ENCODE data around the gene SAMD10. TPM values are rescaled to one million over a fixed set of nuclear protein-coding genes. Genes with fewer than 3 reads are reported as not detected.

SAMD10 gene
- total and polyA plus RNA-seq, 4 experiments from 2014 or later, result 7.4 to 13.0 (median 8.6) TPM

DNA sequence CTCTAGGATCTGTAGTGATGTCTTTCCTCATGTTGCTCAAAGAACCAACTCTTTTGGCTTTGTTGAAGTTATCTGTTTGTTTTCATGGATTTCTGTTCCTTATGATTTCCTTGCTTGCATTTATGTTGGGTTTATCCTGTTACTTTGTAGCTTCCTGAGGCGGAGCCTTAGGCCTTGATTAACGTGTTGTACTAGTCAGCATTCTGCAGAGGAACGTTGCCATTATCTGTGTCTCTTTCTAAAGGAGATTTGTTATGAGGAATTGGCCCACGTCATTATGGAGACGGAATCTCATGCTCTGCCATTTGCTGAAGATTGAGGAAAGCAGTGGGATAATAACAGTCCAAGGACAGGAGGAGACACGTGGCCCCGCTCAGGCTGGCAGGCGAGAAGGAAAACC lies 53.1 kb downstream of the SAMD10 start:
- CTCF ChIA-PET (ENCODE audit: partially characterized antibody), result interaction anchor here (1.1 kb wide), 1 partner anchor 11 kb away, joined by 6 read pairs; no protein-coding TSS in a partner anchor

DNA sequence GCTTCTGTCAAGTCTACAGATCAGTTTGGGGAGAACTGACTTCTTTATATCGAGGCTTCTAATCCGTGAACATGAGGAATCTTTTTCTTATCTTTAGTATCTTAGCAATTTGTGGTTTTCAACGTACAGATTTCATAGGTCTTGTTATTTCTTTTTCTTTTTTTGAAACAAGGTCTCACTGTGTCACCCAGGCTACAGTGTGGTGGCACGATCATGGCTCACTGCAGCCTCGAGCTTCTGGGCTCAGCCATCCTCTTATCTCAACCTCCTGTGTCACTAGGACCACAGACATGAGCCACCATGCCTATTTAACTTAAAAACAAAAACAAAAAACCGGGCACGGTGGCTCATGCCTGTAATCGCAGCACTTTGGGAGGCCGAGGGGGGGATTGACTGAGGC lies 55.2 kb downstream of the SAMD10 start:
- intact Hi-C loops (cut with micrococcal nuclease), result no loop called here
- H3K27me3 ChIP-seq (ENCODE audit: insufficient read depth, low read length), result no peaks in the 10 kb centered on the region
- Mint-ChIP-seq H3K36me3 (peaks cover 15 to 37% of the 10 kb centered on the region in 2 donors), H3K27me3 (no peaks in the 10 kb centered on the region), H3K4me1 (peaks cover 11 to 35% (median 12%) of the 10 kb centered on the region in 4 donors), H3K9me3 (no peaks in the 10 kb centered on the region), H3K27ac (peak overlapping the region in 6 of 7 donors; percentile 2 to 75 (median 45)), H3K4me3 (no peak overlapping the region)
- H3K4me3 ChIP-seq (ENCODE audit: low read length in 2 of 2), result no peak overlapping the region
- H3K36me3 ChIP-seq (ENCODE audit: insufficient read depth, low read length), result peaks cover 17% of the 10 kb centered on the region
- H3K27ac ChIP-seq (ENCODE audit: low read depth, low read length), result no peak overlapping the region
- no peaks in the 10 kb centered on the region for H3K9me3 ChIP-seq (ENCODE audit: control insufficient read depth in 1 of 2, low read length in 2 of 2)
- ChIA-PET POLR2A (ENCODE audit: partially characterized antibody) (no interaction called here), CTCF (ENCODE audit: partially characterized antibody) (no interaction called here)
- DNase-seq, result no peak
- peaks cover 10% of the 10 kb centered on the region for H3K4me1 ChIP-seq (ENCODE audit: insufficient read depth, low read length)

More for the DNA sequence above, 53.1 kb downstream of the SAMD10 start:
- H3K4me1 Mint-ChIP-seq, result peaks cover 11 to 38% (median 13%) of the 10 kb centered on the region in 4 donors
- Histone ChIP-seq H3K4me1 (ENCODE audit: insufficient read depth, low read length) (peaks cover 10% of the 10 kb centered on the region), H3K9me3 (ENCODE audit: control insufficient read depth in 1 of 2, low read length in 2 of 2) (no peaks in the 10 kb centered on the region), H3K27ac (ENCODE audit: low read depth, low read length) (no peak overlapping the region), H3K36me3 (ENCODE audit: insufficient read depth, low read length) (peaks cover 34% of the 10 kb centered on the region), H3K27me3 (ENCODE audit: insufficient read depth, low read length) (no peaks in the 10 kb centered on the region), H3K4me3 (ENCODE audit: low read length in 2 of 2) (no peak overlapping the region)
- H3K4me3 Mint-ChIP-seq, result no peak overlapping the region
- H3K9me3 Mint-ChIP-seq, result no peaks in the 10 kb centered on the region
- no peaks in the 10 kb centered on the region for H3K27me3 Mint-ChIP-seq
- POLR2A ChIA-PET (ENCODE audit: partially characterized antibody), result no interaction called here
- peaks cover 23 to 50% of the 10 kb centered on the region in 2 donors for H3K36me3 Mint-ChIP-seq
- no peak for DNase-seq
- peak overlapping the region in 2 of 7 donors; percentile 37 to 62 for H3K27ac Mint-ChIP-seq
- intact Hi-C loops (cut with micrococcal nuclease), result no loop called here

Small RNAs within 50 kb of the gene (microRNA-seq; reads per million reads assigned to microRNA genes)
- gene MIR1914 (ENCODE audit: borderline microRNAs expressed, borderline number of aligned reads, borderline replicate concordance) (not detected), gene MIR647 (ENCODE audit: borderline microRNAs expressed, borderline number of aligned reads, borderline replicate concordance) (not detected)

Other genes starting within 250 kb of the SAMD10 start
- gene LIME1, start 243.0 kb downstream of the SAMD10 start, total RNA-seq, result 100 to 1,000 TPM; 162 to 169 TPM
- gene LIME1, start 243.0 kb downstream of the SAMD10 start, polyA plus RNA-seq, result 100 to 1,000 TPM; 297 to 324 TPM
- 100 to 1,000 TPM; 121 to 124 TPM for gene SLC2A4RG, start 239.9 kb downstream of the SAMD10 start, total RNA-seq
- gene SLC2A4RG, start 239.9 kb downstream of the SAMD10 start, polyA plus RNA-seq, result 1 to 10 TPM; 2.2 to 7.6 TPM
- under 1 TPM; 0.28 to 0.87 TPM for gene ZBTB46, start 148.4 kb downstream of the SAMD10 start, total RNA-seq
- under 1 TPM in 1 of 2 donors, not detected in 1; 0.09 TPM for gene ZBTB46, start 148.4 kb downstream of the SAMD10 start, polyA plus RNA-seq
- not detected for gene ABHD16B, start 118.1 kb downstream of the SAMD10 start, total RNA-seq
- not detected for gene ABHD16B, start 118.1 kb downstream of the SAMD10 start, polyA plus RNA-seq
- 10 to 100 TPM; 44.4 to 44.9 TPM for gene TPD52L2, start 114.4 kb downstream of the SAMD10 start, total RNA-seq
- gene TPD52L2, start 114.4 kb downstream of the SAMD10 start, polyA plus RNA-seq, result 10 to 100 TPM; 66.4 to 76.1 TPM
- 10 to 100 TPM; 53.3 to 54.4 TPM for gene DNAJC5, start 84.5 kb downstream of the SAMD10 start, total RNA-seq
- gene DNAJC5, start 84.5 kb downstream of the SAMD10 start, polyA plus RNA-seq, result 1 to 10 TPM; 4.9 to 9.2 TPM
- gene UCKL1, start 23.2 kb downstream of the SAMD10 start, total RNA-seq, result 10 to 100 TPM; 53.7 to 55.1 TPM
- 10 to 100 TPM; 26.2 to 31.8 TPM for gene UCKL1, start 23.2 kb downstream of the SAMD10 start, polyA plus RNA-seq
- 10 to 100 TPM; 20.7 to 22.0 TPM for gene ZNF512B, start 9.7 kb downstream of the SAMD10 start, total RNA-seq
- gene ZNF512B, start 9.7 kb downstream of the SAMD10 start, polyA plus RNA-seq, result 1 to 10 TPM in 1 of 2 donors, under 1 TPM in 1; 0.20 to 1.7 TPM
- gene PRPF6, start 1.5 kb upstream of the SAMD10 start, total RNA-seq, result 10 to 100 TPM; 86.4 to 88.7 TPM
- 100 to 1,000 TPM in 1 of 2 donors, 10 to 100 TPM in 1; 63.8 to 101 TPM for gene PRPF6, start 1.5 kb upstream of the SAMD10 start, polyA plus RNA-seq
- 1 to 10 TPM; 3.7 to 4.1 TPM for gene C20orf204, start 56.5 kb upstream of the SAMD10 start, total RNA-seq
- gene C20orf204, start 56.5 kb upstream of the SAMD10 start, polyA plus RNA-seq, result under 1 TPM in 1 of 2 donors, not detected in 1; 0.22 TPM
- gene SOX18, start 70.0 kb upstream of the SAMD10 start, total RNA-seq, result not detected
- gene SOX18, start 70.0 kb upstream of the SAMD10 start, polyA plus RNA-seq, result not detected
- 10 to 100 TPM; 43.3 to 45.9 TPM for gene TCEA2, start 83.6 kb upstream of the SAMD10 start, total RNA-seq
- 10 to 100 TPM; 24.6 to 27.9 TPM for gene TCEA2, start 83.6 kb upstream of the SAMD10 start, polyA plus RNA-seq
- gene RGS19, start 99.9 kb upstream of the SAMD10 start, total RNA-seq, result 10 to 100 TPM; 35.0 to 35.6 TPM
- gene RGS19, start 99.9 kb upstream of the SAMD10 start, polyA plus RNA-seq, result 100 to 1,000 TPM; 112 to 116 TPM
- 1 to 10 TPM in 1 of 2 experiments, under 1 TPM in 1; 0.87 to 1.1 TPM for gene OPRL1, start 100.4 kb upstream of the SAMD10 start, total RNA-seq
- gene OPRL1, start 100.4 kb upstream of the SAMD10 start, polyA plus RNA-seq, result 1 to 10 TPM in 1 of 2 donors, under 1 TPM in 1; 0.68 to 1.1 TPM
- gene LKAAEAR1, start 104.8 kb upstream of the SAMD10 start, total RNA-seq, result under 1 TPM in 1 of 2 experiments, not detected in 1; 0.39 TPM
- gene LKAAEAR1, start 104.8 kb upstream of the SAMD10 start, polyA plus RNA-seq, result under 1 TPM; 0.30 to 0.63 TPM
- gene NPBWR2, start 127.9 kb upstream of the SAMD10 start, total RNA-seq, result not detected
- not detected for gene NPBWR2, start 127.9 kb upstream of the SAMD10 start, polyA plus RNA-seq
- not detected for gene MYT1, start 184.8 kb upstream of the SAMD10 start, total RNA-seq
- not detected for gene MYT1, start 184.8 kb upstream of the SAMD10 start, polyA plus RNA-seq

All from CD4-positive, alpha-beta memory T cell (primary cell).